HG02588 (cell line): ENCODE results near the gene ZNF653.
A peak's percentile ranks its signal among the peaks of the same experiment; 100 is the strongest.

Source experiments
- ATAC-seq: cut with Tn5 transposase; IDR thresholded peaks from one replicate; pipeline ENCODE4 v1.9.1; 2021; ENCODE audit warnings: mild to moderate bottlenecking, moderate library complexity; ENCODE audit not compliant: unreplicated experiment

Gene ZNF653, protein sequence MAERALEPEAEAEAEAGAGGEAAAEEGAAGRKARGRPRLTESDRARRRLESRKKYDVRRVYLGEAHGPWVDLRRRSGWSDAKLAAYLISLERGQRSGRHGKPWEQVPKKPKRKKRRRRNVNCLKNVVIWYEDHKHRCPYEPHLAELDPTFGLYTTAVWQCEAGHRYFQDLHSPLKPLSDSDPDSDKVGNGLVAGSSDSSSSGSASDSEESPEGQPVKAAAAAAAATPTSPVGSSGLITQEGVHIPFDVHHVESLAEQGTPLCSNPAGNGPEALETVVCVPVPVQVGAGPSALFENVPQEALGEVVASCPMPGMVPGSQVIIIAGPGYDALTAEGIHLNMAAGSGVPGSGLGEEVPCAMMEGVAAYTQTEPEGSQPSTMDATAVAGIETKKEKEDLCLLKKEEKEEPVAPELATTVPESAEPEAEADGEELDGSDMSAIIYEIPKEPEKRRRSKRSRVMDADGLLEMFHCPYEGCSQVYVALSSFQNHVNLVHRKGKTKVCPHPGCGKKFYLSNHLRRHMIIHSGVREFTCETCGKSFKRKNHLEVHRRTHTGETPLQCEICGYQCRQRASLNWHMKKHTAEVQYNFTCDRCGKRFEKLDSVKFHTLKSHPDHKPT

DNA sequence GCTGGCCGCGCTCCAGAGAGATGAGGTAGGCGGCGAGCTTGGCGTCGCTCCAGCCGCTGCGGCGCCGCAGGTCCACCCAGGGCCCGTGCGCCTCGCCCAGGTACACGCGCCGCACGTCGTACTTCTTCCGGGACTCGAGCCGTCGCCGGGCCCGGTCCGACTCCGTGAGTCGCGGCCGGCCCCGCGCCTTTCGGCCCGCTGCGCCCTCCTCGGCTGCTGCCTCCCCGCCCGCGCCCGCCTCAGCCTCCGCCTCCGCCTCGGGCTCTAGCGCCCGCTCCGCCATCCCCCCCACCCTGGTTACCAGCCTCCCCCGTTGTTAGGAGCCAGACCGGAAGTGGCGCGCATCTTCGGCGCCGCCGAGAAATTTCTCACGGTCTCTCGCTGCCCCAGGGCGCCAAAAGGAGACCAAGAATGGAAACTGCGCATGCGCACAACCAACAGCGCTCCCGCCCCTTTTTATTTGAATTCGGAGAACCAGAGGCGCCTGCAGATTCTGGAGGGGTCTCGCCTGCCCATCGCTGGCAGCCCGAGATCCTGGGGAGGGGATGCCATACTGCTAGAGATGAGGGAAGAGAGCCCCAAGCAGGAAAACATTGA lies at the start of gene ZNF653:
Gene ZNF653, minus strand, starts transcription at position 336 of the 597 bp plus-strand sequence. Its CDS starts 53 bp downstream, at position 283.
- peak; percentile 48 for ATAC-seq

- no peak for ATAC-seq
These were observed 49.6 kb upstream of the ZNF653 start for GRCh38 chr19:11555246-11555645.

- ATAC-seq, result no peak
These were observed 48.5 kb upstream of the ZNF653 start for GRCh38 chr19:11554160-11554559.

- no peak for ATAC-seq
These were observed 47.2 kb upstream of the ZNF653 start for GRCh38 chr19:11552666-11553372.

DNA sequence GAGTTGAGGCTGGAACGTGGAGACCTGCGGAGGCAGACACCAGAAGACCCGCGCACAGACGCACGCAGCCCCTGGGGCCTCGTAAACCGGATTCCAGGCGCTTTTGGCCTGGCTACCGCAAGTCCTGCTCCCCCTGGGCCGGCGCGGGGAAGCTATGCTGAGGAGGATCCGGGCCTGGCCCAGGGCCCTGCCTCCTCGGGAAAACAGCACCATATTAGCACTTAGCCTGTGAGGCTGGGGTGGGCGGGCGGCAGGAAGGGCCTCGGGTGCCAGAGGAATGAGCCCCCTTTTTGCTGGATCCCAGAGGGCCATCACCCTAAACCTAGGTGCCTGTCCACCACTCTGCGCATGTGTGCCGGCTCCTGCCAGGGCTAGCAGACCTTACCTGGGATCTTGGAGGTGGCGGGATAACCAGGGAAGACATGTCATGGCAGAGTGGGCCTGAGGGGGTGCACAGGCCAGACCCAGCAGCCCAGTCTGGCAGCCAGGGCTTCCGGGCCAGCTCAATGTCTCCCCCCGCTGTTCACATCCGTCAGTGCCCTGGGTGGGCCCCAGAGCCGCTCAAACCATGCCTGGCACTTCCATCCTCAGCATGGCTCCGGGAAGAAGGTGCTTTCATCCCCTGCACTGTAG lies 46.1 kb upstream of the ZNF653 start:
- ATAC-seq, result no peak

- ATAC-seq, result no peak
These were observed 44.6 kb upstream of the ZNF653 start for GRCh38 chr19:11550265-11550664.

GRCh38 chr19:11549386-11549953 lies 43.8 kb upstream of the ZNF653 start:
- ATAC-seq, result no peak

GRCh38 chr19:11547929-11548700 lies 42.5 kb upstream of the ZNF653 start:
- no peak for ATAC-seq

DNA sequence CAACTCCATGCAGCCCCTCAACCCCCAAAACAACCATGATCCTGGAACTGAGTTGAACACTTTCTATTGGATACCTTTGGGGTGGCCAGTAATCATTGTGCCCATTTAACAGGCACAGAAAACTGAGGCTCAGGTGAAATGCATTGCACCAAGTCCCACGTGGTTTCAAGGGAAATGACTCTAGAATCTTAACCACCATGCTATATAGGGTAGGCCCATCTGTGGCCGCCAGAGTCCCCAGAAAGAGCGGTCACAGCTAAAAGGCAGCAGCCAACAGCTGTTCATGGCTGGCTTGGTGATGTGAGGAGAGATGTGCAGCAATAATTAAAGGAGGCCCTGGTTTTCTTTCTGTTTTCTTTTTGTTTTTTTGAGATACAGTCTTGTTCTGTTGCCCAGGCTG lies 35.6 kb upstream of the ZNF653 start:
- no peak for ATAC-seq

DNA sequence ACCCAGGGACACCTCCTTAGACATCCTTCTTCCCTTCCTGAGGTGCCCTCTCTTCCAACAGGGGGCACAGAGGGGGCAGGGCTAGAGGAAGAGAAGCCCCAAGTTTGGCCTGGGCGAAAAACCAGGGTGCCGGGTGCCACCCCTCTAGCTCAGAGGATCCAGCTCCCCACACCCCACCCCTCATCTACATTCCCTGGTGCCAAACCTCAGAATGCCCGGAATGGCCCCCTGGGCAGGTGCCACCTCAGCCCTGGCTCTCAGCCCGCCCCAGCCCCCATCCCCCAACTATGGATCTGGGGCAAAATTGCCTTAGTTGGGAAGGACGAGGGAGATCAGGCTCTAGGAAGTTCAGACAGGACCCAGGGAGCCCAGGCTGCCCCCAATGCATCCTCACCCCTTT lies 35.0 kb upstream of the ZNF653 start:
- ATAC-seq, result no peak

DNA sequence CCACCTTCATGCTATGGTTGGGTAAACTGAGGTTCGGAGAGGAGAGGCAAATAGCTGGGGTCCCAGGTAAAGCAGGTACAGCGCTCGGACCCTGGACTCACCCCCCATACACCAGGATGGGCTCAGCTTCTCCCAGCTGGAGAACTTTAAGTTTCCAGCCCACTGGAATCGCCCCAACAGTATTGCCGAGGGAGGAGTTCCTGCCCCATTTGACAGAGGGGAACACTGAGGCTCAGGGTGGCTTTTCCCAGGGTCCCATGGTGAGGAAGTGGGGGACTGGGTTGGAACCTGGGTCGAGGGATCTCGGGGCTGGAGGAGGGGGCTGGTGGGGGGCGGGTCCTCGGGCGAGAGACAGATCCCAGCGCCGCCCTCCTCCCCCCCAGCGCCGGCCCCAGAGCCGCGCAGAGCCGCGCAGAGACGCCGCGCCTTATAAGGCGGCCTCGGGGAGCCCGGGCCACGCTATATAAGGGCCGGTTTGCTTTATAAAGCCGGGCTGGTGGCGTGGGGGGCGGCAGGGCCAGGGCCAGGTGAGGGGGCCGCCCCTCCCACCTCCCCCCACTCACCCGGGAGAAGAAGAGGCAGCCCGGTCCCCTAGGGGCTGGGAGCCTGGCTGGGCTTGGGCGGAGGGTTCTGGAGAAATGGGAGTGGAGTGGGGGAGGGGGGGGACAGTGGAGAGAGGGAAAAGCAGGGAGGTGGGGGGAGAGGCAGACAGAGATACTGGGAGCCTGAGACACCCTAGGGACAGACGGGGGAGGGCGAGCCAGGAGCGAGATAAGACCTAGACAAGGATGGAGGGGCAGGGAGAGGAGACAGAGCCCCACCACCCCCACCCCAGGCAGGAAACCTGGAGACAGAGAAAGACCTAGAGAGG lies 34.1 kb upstream of the ZNF653 start:
- no peak for ATAC-seq

- ATAC-seq, result no peak
These were observed 32.8 kb upstream of the ZNF653 start, which contains the start of gene CNN1 for GRCh38 chr19:11538232-11539036. CNN1 (plus strand) TSS chr19:11538851; CDS start chr19:11538928, 77 bp downstream.

DNA sequence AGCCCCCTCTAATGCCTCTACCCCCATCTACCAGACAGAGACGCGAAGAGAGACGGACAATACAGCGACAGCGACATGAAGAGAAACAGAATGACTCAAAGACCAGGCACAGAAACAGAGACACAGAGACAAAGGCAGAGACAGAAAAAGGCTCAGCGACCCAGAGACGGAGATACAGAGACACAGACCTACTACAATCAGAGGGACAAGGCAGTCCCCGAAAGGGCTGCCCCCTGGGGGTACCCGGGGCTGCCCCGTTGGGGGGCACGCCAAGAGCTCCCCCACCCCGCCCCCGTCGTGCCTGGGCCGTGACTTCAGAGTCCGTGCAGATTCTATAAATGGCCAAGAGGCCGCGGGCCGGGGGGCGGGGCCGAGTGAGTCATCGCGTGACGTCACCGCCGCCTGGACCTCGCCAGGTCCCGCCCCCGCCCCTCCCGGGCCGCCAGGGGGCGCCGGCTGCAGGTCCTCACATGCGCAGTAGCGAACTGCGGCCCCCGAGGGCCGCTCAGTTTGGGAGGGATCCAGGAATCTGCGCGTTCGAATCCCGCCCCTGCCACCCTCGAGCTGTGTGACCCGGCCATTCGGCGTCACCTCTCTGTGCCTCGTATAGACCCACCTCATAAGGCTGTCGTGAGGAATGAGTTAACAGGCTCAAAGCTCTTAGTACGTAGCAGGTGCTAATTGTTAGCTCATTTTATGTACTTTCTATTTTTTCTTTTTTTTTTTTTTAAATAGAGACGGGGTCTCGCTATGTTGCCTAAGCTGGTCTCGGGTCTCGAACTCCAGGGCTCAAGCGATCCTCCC lies 30.4 kb upstream of the ZNF653 start:
- ATAC-seq, result no peak

GRCh38 chr19:11534948-11535347 lies 29.3 kb upstream of the ZNF653 start:
- ATAC-seq, result no peak

DNA sequence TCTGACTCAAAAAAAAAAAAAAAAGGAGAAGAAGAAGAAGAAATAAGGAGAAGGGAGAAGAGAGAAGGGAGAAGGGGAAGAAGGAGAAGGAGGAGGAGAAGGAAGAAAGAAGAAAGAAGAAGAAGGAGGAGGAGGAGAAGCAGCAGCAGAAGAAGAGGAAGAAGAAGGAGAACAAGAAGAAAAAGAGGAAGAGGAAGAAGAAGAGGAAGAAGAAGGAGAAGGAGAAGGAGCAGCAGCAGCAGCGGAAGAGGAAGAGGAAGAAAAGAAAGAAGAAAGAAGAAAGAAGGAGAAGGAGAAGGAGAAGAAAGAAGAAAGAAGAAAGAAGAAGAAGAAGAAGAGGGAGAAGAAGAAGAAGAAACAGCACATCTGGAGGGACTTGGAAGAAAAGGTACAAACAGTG lies 28.9 kb upstream of the ZNF653 start:
- ATAC-seq, result no peak

- no peak for ATAC-seq
These were observed 24.8 kb upstream of the ZNF653 start for GRCh38 chr19:11530432-11530831.
